Retinal pigment epithelial cell (primary cell): ENCODE results near the gene PKP4.

Experiments used
- DNase-seq: peaks from one replicate; pipeline ENCODE4 v3.0.0-alpha.2; 2010; ENCODE audit warnings: low read depth
- H3K4me3 ChIP-seq: 2 replicates; pipeline ENCODE4 v1.5.1; 2011; ENCODE audit warnings: mild to moderate bottlenecking, low read length, control low read depth, moderate library complexity
- CTCF ChIP-seq: conservative IDR thresholded peaks from 2 replicates; pipeline ENCODE4 v1.5.1; 2011; ENCODE audit warnings: low read depth, low read length, control low read depth, inconsistent platforms

Gene PKP4

GRCh38 chr2:158624071-158624667 lies 167.4 kb downstream of the PKP4 start:
- no peak for DNase-seq
- no peak overlapping the region for H3K4me3 ChIP-seq
- no peak for TF ChIP-seq CTCF

- no peak overlapping the region for H3K4me3 ChIP-seq
- no peak for TF ChIP-seq CTCF
- DNase-seq: no peak
Measured at GRCh38 chr2:158624961-158625360, 168.2 kb downstream of the PKP4 start.

- no peak overlapping the region for H3K4me3 ChIP-seq
- TF ChIP-seq CTCF: no peak
- no peak for DNase-seq
Measured at GRCh38 chr2:158629116-158629515, 172.4 kb downstream of the PKP4 start.

GRCh38 chr2:158633261-158633660 lies 176.5 kb downstream of the PKP4 start:
- no peak for TF ChIP-seq CTCF
- H3K4me3 ChIP-seq: no peak overlapping the region
- DNase-seq: no peak

GRCh38 chr2:158634627-158635026 lies 177.9 kb downstream of the PKP4 start:
- no peak overlapping the region for H3K4me3 ChIP-seq
- no peak for DNase-seq
- TF ChIP-seq CTCF: no peak

- no peak overlapping the region for H3K4me3 ChIP-seq
- no peak for DNase-seq
- TF ChIP-seq CTCF: no peak
Measured at GRCh38 chr2:158635961-158636601, 179.3 kb downstream of the PKP4 start.

- no peak for TF ChIP-seq CTCF
- peak; percentile 61 for DNase-seq
- no peak overlapping the region for H3K4me3 ChIP-seq
Measured at GRCh38 chr2:158637357-158637756, 180.6 kb downstream of the PKP4 start.
